22Rv1 (cell line): ENCODE data around the gene DLL1.

Experiments
- ZFX ChIP-seq: fragments of 450-650 bp; IDR thresholded peaks from 2 replicates; pipeline ENCODE4 v1.6.1; 2017; ENCODE audit warnings: antibody characterized with exemption, borderline replicate concordance
- TF ChIP-seq, protein P1 (sequence below): fragments of 450-650 bp; IDR thresholded peaks from 2 replicates; pipeline ENCODE4 v1.5.1; 2017; ENCODE audit warnings: mild to moderate bottlenecking

DNA sequence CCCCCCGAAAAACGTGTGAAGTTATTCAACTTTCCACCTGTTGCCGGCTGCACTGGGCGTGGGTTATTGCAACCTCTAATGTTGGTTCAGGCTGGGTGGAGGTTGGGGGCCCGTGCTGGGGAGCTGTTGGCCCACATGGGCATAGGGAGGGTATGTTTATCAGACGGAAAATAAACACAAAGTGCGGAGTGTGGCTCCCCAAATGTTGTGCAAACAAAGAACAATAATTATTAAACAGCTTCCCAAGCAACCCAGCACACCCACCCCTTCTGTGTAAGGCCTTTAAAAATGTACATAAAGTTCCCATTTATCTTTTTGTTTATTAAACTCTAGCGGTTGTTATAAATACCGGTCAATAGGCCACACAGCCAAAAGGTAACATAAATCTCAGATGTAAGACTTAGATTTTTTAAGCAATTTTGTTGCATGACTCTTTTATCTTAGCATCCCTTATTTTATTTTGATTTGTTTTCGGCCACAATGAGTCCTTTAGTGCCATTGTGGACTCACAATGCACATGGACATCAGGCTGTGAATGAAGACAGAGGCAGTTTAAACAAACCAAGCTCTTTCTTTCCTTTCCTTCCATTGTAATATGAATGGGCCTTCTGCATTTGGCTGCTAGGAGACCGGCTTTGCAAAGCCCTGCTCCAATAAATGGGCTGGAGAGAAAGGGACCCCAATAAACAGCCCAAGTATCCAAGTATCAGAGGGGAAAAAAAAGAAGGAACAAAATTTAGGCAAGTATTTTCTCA, 6.9 kb upstream of the DLL1 start:
- TF ChIP-seq, protein P1, sequence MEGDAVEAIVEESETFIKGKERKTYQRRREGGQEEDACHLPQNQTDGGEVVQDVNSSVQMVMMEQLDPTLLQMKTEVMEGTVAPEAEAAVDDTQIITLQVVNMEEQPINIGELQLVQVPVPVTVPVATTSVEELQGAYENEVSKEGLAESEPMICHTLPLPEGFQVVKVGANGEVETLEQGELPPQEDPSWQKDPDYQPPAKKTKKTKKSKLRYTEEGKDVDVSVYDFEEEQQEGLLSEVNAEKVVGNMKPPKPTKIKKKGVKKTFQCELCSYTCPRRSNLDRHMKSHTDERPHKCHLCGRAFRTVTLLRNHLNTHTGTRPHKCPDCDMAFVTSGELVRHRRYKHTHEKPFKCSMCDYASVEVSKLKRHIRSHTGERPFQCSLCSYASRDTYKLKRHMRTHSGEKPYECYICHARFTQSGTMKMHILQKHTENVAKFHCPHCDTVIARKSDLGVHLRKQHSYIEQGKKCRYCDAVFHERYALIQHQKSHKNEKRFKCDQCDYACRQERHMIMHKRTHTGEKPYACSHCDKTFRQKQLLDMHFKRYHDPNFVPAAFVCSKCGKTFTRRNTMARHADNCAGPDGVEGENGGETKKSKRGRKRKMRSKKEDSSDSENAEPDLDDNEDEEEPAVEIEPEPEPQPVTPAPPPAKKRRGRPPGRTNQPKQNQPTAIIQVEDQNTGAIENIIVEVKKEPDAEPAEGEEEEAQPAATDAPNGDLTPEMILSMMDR, result no peak
- no peak for TF ChIP-seq ZFX
